ENCODE measurements around the gene MAGEA10.

Gene MAGEA10

GRCh38 chrX:152157042-152157441, 18.7 kb upstream of the MAGEA10 start:
- TF ChIP-seq, protein P1, sequence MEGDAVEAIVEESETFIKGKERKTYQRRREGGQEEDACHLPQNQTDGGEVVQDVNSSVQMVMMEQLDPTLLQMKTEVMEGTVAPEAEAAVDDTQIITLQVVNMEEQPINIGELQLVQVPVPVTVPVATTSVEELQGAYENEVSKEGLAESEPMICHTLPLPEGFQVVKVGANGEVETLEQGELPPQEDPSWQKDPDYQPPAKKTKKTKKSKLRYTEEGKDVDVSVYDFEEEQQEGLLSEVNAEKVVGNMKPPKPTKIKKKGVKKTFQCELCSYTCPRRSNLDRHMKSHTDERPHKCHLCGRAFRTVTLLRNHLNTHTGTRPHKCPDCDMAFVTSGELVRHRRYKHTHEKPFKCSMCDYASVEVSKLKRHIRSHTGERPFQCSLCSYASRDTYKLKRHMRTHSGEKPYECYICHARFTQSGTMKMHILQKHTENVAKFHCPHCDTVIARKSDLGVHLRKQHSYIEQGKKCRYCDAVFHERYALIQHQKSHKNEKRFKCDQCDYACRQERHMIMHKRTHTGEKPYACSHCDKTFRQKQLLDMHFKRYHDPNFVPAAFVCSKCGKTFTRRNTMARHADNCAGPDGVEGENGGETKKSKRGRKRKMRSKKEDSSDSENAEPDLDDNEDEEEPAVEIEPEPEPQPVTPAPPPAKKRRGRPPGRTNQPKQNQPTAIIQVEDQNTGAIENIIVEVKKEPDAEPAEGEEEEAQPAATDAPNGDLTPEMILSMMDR (IDR thresholded peaks at IDR 0.05; ENCODE audit: low read depth, low read length, missing control alignments), result no peak
- DNase-seq (ENCODE audit: low read depth), result no peak
- in situ Hi-C loops (cut with HindIII; ENCODE audit: low sequenced_read_pairs), result no loop called here
- no peak overlapping the region for H3K4me3 ChIP-seq (ENCODE audit: low read depth, low read length)

DNA sequence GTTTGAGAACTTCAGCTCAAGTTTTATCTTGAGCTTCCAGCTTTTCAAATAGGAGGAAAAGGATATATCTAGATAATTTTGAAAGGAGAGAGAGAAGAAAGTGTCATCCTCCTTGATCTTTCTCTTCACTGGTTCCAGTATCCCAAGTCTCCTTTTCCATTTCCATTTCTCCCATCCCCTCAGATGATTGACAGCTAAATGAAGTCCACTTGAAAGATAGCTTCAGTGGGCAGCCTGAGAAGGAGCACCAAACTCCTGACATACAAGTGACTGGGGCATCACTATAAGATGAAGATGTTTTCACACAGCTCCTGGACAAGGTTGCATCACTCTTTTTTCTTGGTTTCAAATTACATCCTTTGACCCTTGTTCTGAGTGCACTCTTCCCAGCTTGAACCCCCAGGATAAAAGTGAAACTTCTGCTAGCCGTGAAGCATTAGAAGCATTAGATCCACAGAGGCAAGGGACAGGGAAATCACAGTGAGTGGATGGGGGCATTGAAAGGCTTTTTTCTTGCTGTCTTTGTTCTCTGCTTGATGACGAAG, 17.5 kb upstream of the MAGEA10 start:
- TF ChIP-seq, protein P1 (IDR thresholded peaks at IDR 0.05; ENCODE audit: low read depth, low read length, missing control alignments), result no peak
- in situ Hi-C loops (cut with HindIII; ENCODE audit: low sequenced_read_pairs), result no loop called here
- no peak for DNase-seq (ENCODE audit: low read depth)
- H3K4me3 ChIP-seq (ENCODE audit: low read depth, low read length), result no peak overlapping the region

DNA sequence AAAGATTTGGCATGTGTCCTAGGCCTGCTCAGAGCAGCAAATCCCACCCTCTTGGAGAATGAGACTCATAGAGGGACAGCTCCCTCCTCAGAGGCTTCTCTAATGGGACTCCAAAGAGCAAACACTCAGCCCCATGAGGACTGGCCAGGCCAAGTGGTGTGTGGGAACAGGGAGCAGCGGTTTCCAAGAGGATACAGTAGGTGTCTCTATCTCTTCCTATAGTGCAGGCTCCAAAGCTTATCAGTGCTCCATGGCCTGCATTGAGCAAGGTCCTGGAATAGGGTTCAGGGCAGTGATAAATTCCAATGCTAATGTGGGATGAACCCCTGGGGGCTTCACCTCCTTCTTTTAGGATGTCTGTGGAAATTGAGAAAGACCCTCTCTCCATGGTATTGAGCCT, 15.7 kb upstream of the MAGEA10 start:
- in situ Hi-C loops (cut with HindIII; ENCODE audit: low sequenced_read_pairs), result no loop called here
- TF ChIP-seq, protein P1 (IDR thresholded peaks at IDR 0.05; ENCODE audit: low read depth, low read length, missing control alignments), result no peak

DNA sequence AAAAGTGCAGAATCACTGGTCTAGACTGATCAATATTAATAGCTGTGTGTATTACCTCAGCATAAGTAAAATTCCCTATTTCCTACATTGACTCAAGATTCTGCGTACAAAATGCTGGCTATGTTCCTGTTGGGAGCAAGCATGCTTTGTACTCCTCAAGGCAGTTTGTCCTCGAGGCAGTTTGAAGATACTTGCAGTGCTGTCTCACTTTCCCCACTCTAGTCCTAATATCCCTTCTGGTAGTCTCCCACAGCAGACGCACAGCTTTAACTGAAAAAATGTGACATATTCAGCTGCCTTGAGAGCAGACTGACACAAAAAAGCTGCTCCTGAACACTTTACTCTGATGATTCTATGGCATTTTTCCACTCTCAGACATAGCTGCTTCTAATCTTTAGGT, 12.9 kb upstream of the MAGEA10 start:
- DNase-seq (ENCODE audit: low read depth), result no peak
- TF ChIP-seq, protein P1 (IDR thresholded peaks at IDR 0.05; ENCODE audit: low read depth, low read length, missing control alignments), result no peak
- no peak overlapping the region for H3K4me3 ChIP-seq (ENCODE audit: low read depth, low read length)
- in situ Hi-C loops (cut with HindIII; ENCODE audit: low sequenced_read_pairs), result no loop called here

More for the DNA sequence above, 15.7 kb upstream of the MAGEA10 start:
- no peak for DNase-seq (ENCODE audit: low read depth)
- H3K4me3 ChIP-seq (ENCODE audit: low read depth, low read length), result no peak overlapping the region

GRCh38 chrX:152149648-152150047, 11.3 kb upstream of the MAGEA10 start:
- no peak overlapping the region for H3K4me3 ChIP-seq (ENCODE audit: low read depth, low read length)
- TF ChIP-seq, protein P1 (IDR thresholded peaks at IDR 0.05; ENCODE audit: low read depth, low read length, missing control alignments), result no peak
- no peak for DNase-seq (ENCODE audit: low read depth)
- in situ Hi-C loops (cut with HindIII; ENCODE audit: low sequenced_read_pairs), result no loop called here

DNA sequence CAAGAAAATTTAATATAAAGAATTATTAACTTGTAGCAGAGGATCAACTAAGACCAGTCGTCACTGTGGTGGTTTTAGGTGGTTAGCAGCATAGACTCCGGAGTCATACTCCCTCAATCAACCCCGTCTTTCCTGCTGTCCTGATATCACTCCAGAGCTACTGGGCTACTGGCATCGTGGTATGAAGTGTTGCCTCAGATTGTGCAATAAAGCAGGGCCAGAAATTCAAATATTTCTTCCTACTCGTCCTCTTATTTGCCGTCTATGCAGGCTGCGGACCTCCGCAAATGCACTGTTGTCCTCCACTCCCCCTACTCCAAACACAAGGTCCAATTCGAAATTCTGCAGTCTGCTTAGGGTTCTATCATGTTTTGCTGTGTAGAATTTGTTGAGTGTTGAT, 1.2 kb upstream of the MAGEA10 start:
- H3K4me3 ChIP-seq (ENCODE audit: low read depth, low read length), result no peak overlapping the region
- in situ Hi-C loops (cut with HindIII; ENCODE audit: low sequenced_read_pairs), result no loop called here
- TF ChIP-seq, protein P1 (IDR thresholded peaks at IDR 0.05; ENCODE audit: low read depth, low read length, missing control alignments), result no peak
- no peak for DNase-seq (ENCODE audit: low read depth)

Measured in astrocyte of the cerebellum (primary cell).